Measurements from ENCODE around the gene IL17RE. TPM values are rescaled to one million over a fixed set of nuclear protein-coding genes. Genes with fewer than 3 reads are reported as not detected.

IL17RE gene
- total and polyA plus RNA-seq, 2 of the 13 experiments (the other 11 are each of a cell fraction or from before 2014, with no cell fraction given), result 14.5 to 24.1 TPM

DNA sequence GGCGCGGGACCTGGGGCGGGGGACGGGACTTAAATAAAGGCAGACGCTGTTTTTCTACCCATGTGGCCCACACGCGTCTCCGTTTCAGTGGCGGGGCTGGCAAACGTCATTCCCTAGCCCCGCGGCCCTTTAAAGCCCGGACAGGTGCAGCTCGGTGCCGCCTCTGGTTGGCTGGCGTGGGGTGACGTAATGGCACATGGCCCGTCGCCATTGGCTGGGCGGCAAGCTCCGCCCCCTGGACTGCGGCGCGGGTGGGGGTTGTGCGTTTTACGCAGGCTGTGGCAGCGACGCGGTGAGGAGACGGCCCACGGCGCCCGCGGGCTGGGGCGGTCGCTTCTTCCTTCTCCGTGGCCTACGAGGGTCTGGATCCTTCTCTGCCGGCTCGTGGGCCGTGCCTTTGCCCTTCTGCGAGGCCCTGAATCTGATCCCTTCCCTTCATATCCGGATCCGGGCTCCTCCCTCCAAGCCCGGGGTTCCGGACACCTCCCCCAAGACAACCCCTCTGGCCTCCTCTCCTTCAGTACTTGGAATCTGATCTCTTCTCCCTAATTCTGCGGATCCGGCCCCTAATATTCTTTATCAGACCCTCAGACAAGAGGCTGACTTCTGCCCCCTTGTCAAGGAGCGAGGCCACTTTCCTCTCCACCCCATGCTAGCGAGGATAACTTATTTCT lies 31.1 kb downstream of the IL17RE start, which contains the start of gene CRELD1 (continued):
- TF ChIP-seq, protein P1, sequence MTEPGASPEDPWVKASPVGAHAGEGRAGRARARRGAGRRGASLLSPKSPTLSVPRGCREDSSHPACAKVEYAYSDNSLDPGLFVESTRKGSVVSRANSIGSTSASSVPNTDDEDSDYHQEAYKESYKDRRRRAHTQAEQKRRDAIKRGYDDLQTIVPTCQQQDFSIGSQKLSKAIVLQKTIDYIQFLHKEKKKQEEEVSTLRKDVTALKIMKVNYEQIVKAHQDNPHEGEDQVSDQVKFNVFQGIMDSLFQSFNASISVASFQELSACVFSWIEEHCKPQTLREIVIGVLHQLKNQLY (CRISPR knock-in tag; IDR thresholded peaks at IDR 0.05), result 0 out of 2 replicates have a peak, but pooled peaks have one; percentile 35
- TF ChIP-seq GABPA (IDR thresholded peaks at IDR 0.05; ENCODE audit: low read depth, low read length) (peak; percentile 16; the same call in 1 of the 2 replicates), GABPA (CRISPR knock-in tag; IDR thresholded peaks at IDR 0.05; ENCODE audit: low read depth) (peak; percentile 56), ZNF749 (CRISPR knock-in tag; IDR thresholded peaks at IDR 0.05; ENCODE audit: borderline replicate concordance) (peak; percentile 55; the same call in 1 of the 2 replicates), PITX1 (CRISPR knock-in tag; IDR thresholded peaks at IDR 0.05) (peak; percentile 49; the same call in 1 of the 2 replicates), TEAD3 (CRISPR knock-in tag; optimal IDR thresholded peaks at IDR 0.05; ENCODE audit: borderline replicate concordance) (peak; percentile 52), ZNF205 (CRISPR knock-in tag; IDR thresholded peaks at IDR 0.05) (no peak; the same call in 1 of the 2 replicates), ONECUT2 (CRISPR knock-in tag; IDR thresholded peaks at IDR 0.05) (peak; percentile 8; the same call in 1 of the 2 replicates), ZNF468 (CRISPR knock-in tag; IDR thresholded peaks at IDR 0.05) (no peak), ZNF550 (CRISPR knock-in tag; IDR thresholded peaks at IDR 0.05; ENCODE audit: borderline replicate concordance) (no peak), KLF15 (CRISPR knock-in tag; IDR thresholded peaks at IDR 0.05; ENCODE audit: borderline replicate concordance) (no peak), TAF1 (CRISPR knock-in tag; IDR thresholded peaks at IDR 0.05) (peak; percentile 61; the same call in 1 of the 2 replicates), FOXO1 (CRISPR knock-in tag; IDR thresholded peaks at IDR 0.05) (no peak; the same call in 1 of the 2 replicates), POLR2AphosphoS2 (IDR thresholded peaks at IDR 0.05; ENCODE audit: low read depth, low read length) (no peak), ZNF383 (CRISPR knock-in tag; IDR thresholded peaks at IDR 0.05; ENCODE audit: borderline replicate concordance) (0 out of 2 replicates have a peak, but pooled peaks have one; percentile 1), ZNF44 (CRISPR knock-in tag; IDR thresholded peaks at IDR 0.05) (no peak), SNAI1 (CRISPR knock-in tag; IDR thresholded peaks at IDR 0.05; ENCODE audit: borderline replicate concordance) (no peak), ZNF124 (CRISPR knock-in tag; IDR thresholded peaks at IDR 0.05) (0 out of 2 replicates have a peak, but pooled peaks have one; percentile 39), ZNF260 (CRISPR knock-in tag; IDR thresholded peaks at IDR 0.05; ENCODE audit: borderline replicate concordance, low read depth) (no peak), U2AF2 (IDR thresholded peaks at IDR 0.05; ENCODE audit: low read depth, low read length) (no peak), ZNF670 (CRISPR knock-in tag; IDR thresholded peaks at IDR 0.05; ENCODE audit: borderline replicate concordance) (no peak), TBX3 (IDR thresholded peaks at IDR 0.05; ENCODE audit: borderline replicate concordance) (no peak)
- TF ChIP-seq, protein P2, sequence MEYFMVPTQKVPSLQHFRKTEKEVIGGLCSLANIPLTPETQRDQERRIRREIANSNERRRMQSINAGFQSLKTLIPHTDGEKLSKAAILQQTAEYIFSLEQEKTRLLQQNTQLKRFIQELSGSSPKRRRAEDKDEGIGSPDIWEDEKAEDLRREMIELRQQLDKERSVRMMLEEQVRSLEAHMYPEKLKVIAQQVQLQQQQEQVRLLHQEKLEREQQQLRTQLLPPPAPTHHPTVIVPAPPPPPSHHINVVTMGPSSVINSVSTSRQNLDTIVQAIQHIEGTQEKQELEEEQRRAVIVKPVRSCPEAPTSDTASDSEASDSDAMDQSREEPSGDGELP (IDR thresholded peaks at IDR 0.05; ENCODE audit: borderline replicate concordance, low read depth), result no peak; the same call in 1 of the 2 replicates
- TF ChIP-seq, protein P3, sequence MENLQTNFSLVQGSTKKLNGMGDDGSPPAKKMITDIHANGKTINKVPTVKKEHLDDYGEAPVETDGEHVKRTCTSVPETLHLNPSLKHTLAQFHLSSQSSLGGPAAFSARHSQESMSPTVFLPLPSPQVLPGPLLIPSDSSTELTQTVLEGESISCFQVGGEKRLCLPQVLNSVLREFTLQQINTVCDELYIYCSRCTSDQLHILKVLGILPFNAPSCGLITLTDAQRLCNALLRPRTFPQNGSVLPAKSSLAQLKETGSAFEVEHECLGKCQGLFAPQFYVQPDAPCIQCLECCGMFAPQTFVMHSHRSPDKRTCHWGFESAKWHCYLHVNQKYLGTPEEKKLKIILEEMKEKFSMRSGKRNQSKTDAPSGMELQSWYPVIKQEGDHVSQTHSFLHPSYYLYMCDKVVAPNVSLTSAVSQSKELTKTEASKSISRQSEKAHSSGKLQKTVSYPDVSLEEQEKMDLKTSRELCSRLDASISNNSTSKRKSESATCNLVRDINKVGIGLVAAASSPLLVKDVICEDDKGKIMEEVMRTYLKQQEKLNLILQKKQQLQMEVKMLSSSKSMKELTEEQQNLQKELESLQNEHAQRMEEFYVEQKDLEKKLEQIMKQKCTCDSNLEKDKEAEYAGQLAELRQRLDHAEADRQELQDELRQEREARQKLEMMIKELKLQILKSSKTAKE (CRISPR knock-in tag; IDR thresholded peaks at IDR 0.05; ENCODE audit: borderline replicate concordance), result no peak

Data from HepG2 (cell line).